Endothelial cell of umbilical vein (primary cell): ENCODE results near the gene PLEKHA7. TPM values are rescaled to one million over a fixed set of nuclear protein-coding genes. Genes with fewer than 3 reads are reported as not detected.

Experiments used
- BruUV-seq: library from RNA; stranded (reverse); fragments of 400-500 nt; replicated peaks from 2 replicates; lab custom pipeline; 2021; lab: Mats Ljungman, UMichigan
- CTCF ChIA-PET: fragments of 300-600, 350-600 bp; sonication (Branson Sonifier 250); formaldehyde crosslinking; loops from one replicate; lab custom pipeline; 2021; ENCODE audit warnings: antibody characterized with exemption, inconsistent platforms; lab: Charles Lee
- POLR2A ChIA-PET: fragments of 300-600, 350-600 bp; sonication (Branson Sonifier 250); formaldehyde crosslinking; loops from one replicate; lab custom pipeline; 2021; ENCODE audit warnings: antibody characterized with exemption, inconsistent platforms; lab: Charles Lee
- DNase-seq: peaks from one replicate; pipeline ENCODE4 v3.0.0-alpha.2; 2011; ENCODE audit warnings: low read depth, low spot score
- FAIRE-seq: peaks from 2 replicates; lab custom pipeline; 2011; peaks lifted over from hg19 to GRCh38; lab: Jason Lieb, UNC
- H2AFZ ChIP-seq: 2 replicates; pipeline ENCODE4 v1.6.0; 2012; ENCODE audit warnings: low read depth, low read length, control low read depth, inconsistent platforms
- H3K27ac ChIP-seq: 2 replicates; pipeline ENCODE4 v1.5.1; 2011; ENCODE audit warnings: low read depth, mild to moderate bottlenecking, control low read depth, low read length, moderate library complexity; ENCODE audit not compliant: insufficient read depth
- H3K27me3 ChIP-seq, 2 experiments: 2 replicates each; pipeline versions ENCODE4 v1.6.0 to v1.6.1; 2011; ENCODE audit warnings: low read length in 2 of 2, mixed read lengths in 1 of 2; ENCODE audit not compliant: control insufficient read depth in 2 of 2, insufficient read depth in 2 of 2
- H3K36me3 ChIP-seq, 2 experiments: 2 replicates in 1 of 2; 3 replicates in 1 of 2; pipeline ENCODE4 v1.5.1; 2011; ENCODE audit warnings: low read length in 2 of 2, mild to moderate bottlenecking in 1 of 2, moderate library complexity in 1 of 2; ENCODE audit not compliant: control insufficient read depth in 2 of 2, insufficient read depth in 2 of 2; ENCODE audit errors: extremely low read depth in 1 of 2
- H3K4me1 ChIP-seq: 3 replicates; pipeline ENCODE4 v1.5.1; 2011; ENCODE audit warnings: mild to moderate bottlenecking, low read length; ENCODE audit not compliant: control insufficient read depth, insufficient read depth; ENCODE audit errors: extremely low read depth
- H3K4me2 ChIP-seq: 2 replicates; pipeline ENCODE4 v1.6.1; 2011; ENCODE audit warnings: low read length, control low read depth, mixed read lengths; ENCODE audit not compliant: insufficient read depth
- H3K4me3 ChIP-seq, 3 experiments: fragments of 200-600 bp in 1 of 3; sonication (generic), shearing (Covaris generic) in 1 of 3; replicated peaks in 1 of 3; 2 replicates each; pipeline ENCODE4 v1.5.1; 2011 to 2016; ENCODE audit warnings: control low read depth in 3 of 3, low read length in 3 of 3, mild to moderate bottlenecking in 2 of 3, inconsistent platforms in 1 of 3, low read depth in 1 of 3, moderate library complexity in 1 of 3; ENCODE audit not compliant: insufficient read depth in 1 of 3
- H3K79me2 ChIP-seq: 2 replicates; pipeline ENCODE4 v1.6.0; 2012; ENCODE audit warnings: low read length, inconsistent platforms; ENCODE audit not compliant: control insufficient read depth, insufficient read depth
- H3K9ac ChIP-seq: replicated peaks from 2 replicates; pipeline ENCODE3; 2011; ENCODE audit warnings: low read length, control low read depth; ENCODE audit not compliant: insufficient read depth; ENCODE audit errors: extremely low read depth
- H3K9me1 ChIP-seq: replicated peaks from 3 replicates; pipeline ENCODE4 v1.6.0; 2011; ENCODE audit warnings: mild to moderate bottlenecking, low read length; ENCODE audit not compliant: control insufficient read depth, insufficient read depth; ENCODE audit errors: extremely low read depth
- H3K9me3 ChIP-seq: replicated peaks from 2 replicates; pipeline ENCODE4 v1.5.1; 2012; ENCODE audit warnings: low read length, inconsistent platforms; ENCODE audit not compliant: control insufficient read depth, insufficient read depth
- H4K20me1 ChIP-seq: replicated peaks from 2 replicates; pipeline ENCODE3; 2011; ENCODE audit warnings: mild to moderate bottlenecking, low read length; ENCODE audit not compliant: control insufficient read depth, insufficient read depth; ENCODE audit errors: extremely low read depth
- FOS ChIP-seq: IDR thresholded peaks from 2 replicates; pipeline ENCODE4 v1.6.1; 2011; ENCODE audit warnings: mild to moderate bottlenecking, low read length, moderate library complexity, borderline replicate concordance; ENCODE audit not compliant: insufficient read depth
- MYC ChIP-seq: IDR thresholded peaks from one replicate; pipeline ENCODE4 v1.6.1; 2011; ENCODE audit warnings: mild to moderate bottlenecking, low read depth, low read length
- dilution Hi-C: fragments of 300-500 bp; cut with MboI; formaldehyde crosslinking; loops from one replicate; pipeline ENCODE4 v1.15.0; 2019; ENCODE audit warnings: low sequenced_read_pairs; ENCODE audit not compliant: extremely low pct_ligation_motif_present
- intact Hi-C: fragments of 100-400 bp; cut with micrococcal nuclease; formaldehyde crosslinking; loops from one replicate; pipeline ENCODE4 v1.10.0; 2022
- polyA plus RNA-seq, 4 experiments: library from polyadenylated mRNA; depleted of rRNA in 3 of 4; stranded (reverse) in 3 of 4; unstranded in 1 of 4; fragments of >200 nt; gene quantifications; 2 replicates each; pipeline versions ENCODE4 v1.2.1 to v1.2.3, GENCODE V29; 2011 to 2012; ENCODE audit warnings: missing spikeins in 1 of 4
- total RNA-seq: library from RNA; stranded (reverse); gene quantifications from 2 replicates; pipeline ENCODE4 v1.2.3, GENCODE V29; 2021
- TF ChIP-seq, protein P1 (sequence below), 2 donors: IDR thresholded peaks; 1 replicate in 1 of 2; 2 replicates in 1 of 2; pipeline ENCODE4 v1.5.1; 2011; ENCODE audit warnings: low read length in 2 of 2, mild to moderate bottlenecking in 2 of 2, moderate library complexity in 2 of 2, control low read depth in 1 of 2, inconsistent platforms in 1 of 2, low read depth in 1 of 2; ENCODE audit not compliant: insufficient read depth in 1 of 2; ENCODE audit errors: extremely low read depth in 1 of 2

PLEKHA7 gene
- total and polyA plus RNA-seq, 2 donors (not counting 3 experiments of a cell fraction or from before 2014, with no cell fraction given): 1.7 to 3.8 TPM

DNA sequence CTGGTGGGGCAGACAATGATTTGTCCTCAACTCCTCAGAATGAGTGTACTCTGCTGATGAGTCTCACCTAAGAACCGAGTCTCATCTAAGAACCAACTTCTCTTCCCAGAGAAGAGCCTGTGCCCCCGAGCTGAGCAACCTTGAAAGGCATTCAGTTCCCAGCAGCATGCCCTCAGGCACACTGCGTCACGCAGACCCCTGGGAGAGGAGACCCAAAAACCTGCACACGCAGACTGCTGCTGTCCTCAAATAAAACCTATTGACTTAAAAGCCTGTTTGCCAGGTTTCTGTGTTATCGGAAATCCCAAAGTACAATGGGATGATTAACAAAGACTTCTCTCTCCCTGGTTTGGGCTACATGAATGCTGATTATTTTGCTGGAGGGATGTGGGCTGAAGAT lies 154.6 kb downstream of the PLEKHA7 start:
- Histone ChIP-seq H3K4me2 (no peak overlapping the region), H3K9me3 (no peaks in the 10 kb centered on the region), H3K79me2 (no peaks in the 10 kb centered on the region), H3K9me1 (no peaks in the 10 kb centered on the region), H3K27ac (no peak overlapping the region), H2AFZ (no peak overlapping the region), H3K4me1 (no peaks in the 10 kb centered on the region), H3K9ac (no peak overlapping the region), H4K20me1 (no peaks in the 10 kb centered on the region), H3K4me3 (no peak overlapping the region), H3K36me3 (no peaks in the 10 kb centered on the region), H3K27me3 (peaks cover 0 to 1% of the 10 kb centered on the region in 2 experiments)
- dilution Hi-C loops (no loop called here), intact Hi-C loops (no loop called here)
- FAIRE-seq (no peak), DNase-seq (no peak)
- CTCF ChIA-PET: interaction anchor here (1.4 kb wide), 1 partner anchor 23 kb away, joined by 3 read pairs; no protein-coding TSS in a partner anchor
- no TSS peak for BruUV-seq
- TF ChIP-seq FOS: no peak
- TF ChIP-seq, protein P1, sequence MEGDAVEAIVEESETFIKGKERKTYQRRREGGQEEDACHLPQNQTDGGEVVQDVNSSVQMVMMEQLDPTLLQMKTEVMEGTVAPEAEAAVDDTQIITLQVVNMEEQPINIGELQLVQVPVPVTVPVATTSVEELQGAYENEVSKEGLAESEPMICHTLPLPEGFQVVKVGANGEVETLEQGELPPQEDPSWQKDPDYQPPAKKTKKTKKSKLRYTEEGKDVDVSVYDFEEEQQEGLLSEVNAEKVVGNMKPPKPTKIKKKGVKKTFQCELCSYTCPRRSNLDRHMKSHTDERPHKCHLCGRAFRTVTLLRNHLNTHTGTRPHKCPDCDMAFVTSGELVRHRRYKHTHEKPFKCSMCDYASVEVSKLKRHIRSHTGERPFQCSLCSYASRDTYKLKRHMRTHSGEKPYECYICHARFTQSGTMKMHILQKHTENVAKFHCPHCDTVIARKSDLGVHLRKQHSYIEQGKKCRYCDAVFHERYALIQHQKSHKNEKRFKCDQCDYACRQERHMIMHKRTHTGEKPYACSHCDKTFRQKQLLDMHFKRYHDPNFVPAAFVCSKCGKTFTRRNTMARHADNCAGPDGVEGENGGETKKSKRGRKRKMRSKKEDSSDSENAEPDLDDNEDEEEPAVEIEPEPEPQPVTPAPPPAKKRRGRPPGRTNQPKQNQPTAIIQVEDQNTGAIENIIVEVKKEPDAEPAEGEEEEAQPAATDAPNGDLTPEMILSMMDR (IDR thresholded peaks at IDR 0.05; ENCODE audit: extremely low read depth in 1 of 2, insufficient read depth in 1 of 2, low read depth in 1 of 2, low read length in 2 of 2): no peak
- POLR2A ChIA-PET: no interaction called here

GRCh38 chr11:16857186-16857585 lies 157.0 kb downstream of the PLEKHA7 start:
- no peak for FAIRE-seq

More at GRCh38 chr11:16857186-16857585, 157.0 kb downstream of the PLEKHA7 start:
- peaks cover 0 to 1% of the 10 kb centered on the region in 2 experiments for H3K27me3 ChIP-seq
- intact Hi-C loops: no loop called here
- ChIA-PET CTCF (interaction anchor here (1.5 kb wide), 1 partner anchor 80 kb away, joined by 3 read pairs; no protein-coding TSS in a partner anchor), POLR2A (no interaction called here)
- no peak overlapping the region for H3K4me3 ChIP-seq
- dilution Hi-C loops: no loop called here
- H3K9me1 ChIP-seq: no peaks in the 10 kb centered on the region
- H2AFZ ChIP-seq: no peak overlapping the region
- BruUV-seq: no TSS peak
- H3K36me3 ChIP-seq: no peaks in the 10 kb centered on the region
- TF ChIP-seq MYC (no peak), FOS (no peak)
- no peaks in the 10 kb centered on the region for H4K20me1 ChIP-seq
- H3K27ac ChIP-seq: no peak overlapping the region
- H3K4me2 ChIP-seq: no peak overlapping the region
- no peaks in the 10 kb centered on the region for H3K79me2 ChIP-seq
- no peak for DNase-seq
- no peak overlapping the region for H3K9ac ChIP-seq
- H3K4me1 ChIP-seq: peaks cover 5% of the 10 kb centered on the region
- H3K9me3 ChIP-seq: no peaks in the 10 kb centered on the region
